HG02588 (cell line): ENCODE measurements around the gene DLGAP4.

Experiments
- ATAC-seq: cut with Tn5 transposase; IDR thresholded peaks from one replicate; pipeline ENCODE4 v1.9.1; 2021; ENCODE audit warnings: mild to moderate bottlenecking, moderate library complexity; ENCODE audit not compliant: unreplicated experiment

DLGAP4 gene

GRCh38 chr20:36306553-36307411 is 643 bp downstream of the DLGAP4 start:
- no peak for ATAC-seq

GRCh38 chr20:36307412-36308325 is 1.5 kb downstream of the DLGAP4 start:
- ATAC-seq = no peak

- ATAC-seq = no peak
Observed at GRCh38 chr20:36308353-36308752, 2.2 kb downstream of the DLGAP4 start.

DNA sequence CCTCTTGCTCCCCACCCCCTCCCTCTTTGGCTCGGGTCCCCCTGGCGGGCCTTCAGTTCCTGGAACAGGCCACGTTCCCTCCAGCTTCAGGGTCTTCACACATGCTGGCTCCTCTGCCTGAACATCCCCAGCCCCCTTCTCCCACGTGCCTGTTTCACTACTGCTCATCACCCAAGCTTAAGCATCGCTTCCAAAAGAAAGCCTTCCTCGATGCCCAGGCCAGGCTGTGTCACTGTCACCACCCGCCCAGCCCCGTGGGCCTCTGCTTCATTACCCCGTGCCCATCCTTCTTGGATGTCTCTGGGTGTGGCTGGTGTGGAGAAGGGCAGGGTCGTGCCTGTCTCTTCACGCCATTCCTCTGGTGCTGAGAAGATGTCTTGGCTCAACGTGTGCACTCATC is 2.8 kb downstream of the DLGAP4 start:
- no peak for ATAC-seq

GRCh38 chr20:36309643-36310042 is 3.5 kb downstream of the DLGAP4 start:
- no peak for ATAC-seq

GRCh38 chr20:36310215-36310981 is 4.3 kb downstream of the DLGAP4 start:
- no peak for ATAC-seq

DNA sequence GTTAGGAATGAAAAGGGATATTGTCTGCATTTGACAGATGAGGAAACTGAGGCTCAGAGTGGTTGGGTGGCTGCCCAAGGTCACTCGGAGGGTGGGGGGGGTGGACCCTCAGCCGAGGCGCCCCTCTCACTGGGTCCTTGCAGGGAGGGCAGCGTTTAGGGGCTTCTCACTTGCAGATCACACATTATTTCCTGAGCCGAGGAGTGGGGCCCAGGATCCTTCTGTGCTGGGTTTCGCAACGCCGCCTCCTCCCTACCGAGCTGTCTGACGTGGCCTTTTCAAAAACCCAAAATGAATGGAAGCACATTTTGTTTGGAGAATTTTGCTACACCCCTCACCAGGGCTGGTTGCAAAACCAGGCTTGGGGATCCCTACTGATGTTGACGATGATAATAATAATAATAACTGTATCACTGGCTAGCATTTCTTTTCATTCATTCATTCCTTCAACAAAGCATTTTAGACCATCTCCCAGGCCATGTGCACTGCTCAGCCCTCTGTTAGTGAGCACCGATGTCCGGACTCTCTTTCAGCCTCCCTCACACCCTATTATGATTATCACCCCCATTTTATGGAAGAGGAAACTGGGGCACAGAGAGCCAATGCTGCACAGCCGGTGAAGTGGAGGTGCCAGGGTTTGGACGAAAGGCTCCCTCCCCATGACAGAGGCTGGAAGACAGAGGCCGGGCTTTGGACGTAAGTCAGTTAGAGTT is 5.2 kb downstream of the DLGAP4 start:
- ATAC-seq = no peak

DNA sequence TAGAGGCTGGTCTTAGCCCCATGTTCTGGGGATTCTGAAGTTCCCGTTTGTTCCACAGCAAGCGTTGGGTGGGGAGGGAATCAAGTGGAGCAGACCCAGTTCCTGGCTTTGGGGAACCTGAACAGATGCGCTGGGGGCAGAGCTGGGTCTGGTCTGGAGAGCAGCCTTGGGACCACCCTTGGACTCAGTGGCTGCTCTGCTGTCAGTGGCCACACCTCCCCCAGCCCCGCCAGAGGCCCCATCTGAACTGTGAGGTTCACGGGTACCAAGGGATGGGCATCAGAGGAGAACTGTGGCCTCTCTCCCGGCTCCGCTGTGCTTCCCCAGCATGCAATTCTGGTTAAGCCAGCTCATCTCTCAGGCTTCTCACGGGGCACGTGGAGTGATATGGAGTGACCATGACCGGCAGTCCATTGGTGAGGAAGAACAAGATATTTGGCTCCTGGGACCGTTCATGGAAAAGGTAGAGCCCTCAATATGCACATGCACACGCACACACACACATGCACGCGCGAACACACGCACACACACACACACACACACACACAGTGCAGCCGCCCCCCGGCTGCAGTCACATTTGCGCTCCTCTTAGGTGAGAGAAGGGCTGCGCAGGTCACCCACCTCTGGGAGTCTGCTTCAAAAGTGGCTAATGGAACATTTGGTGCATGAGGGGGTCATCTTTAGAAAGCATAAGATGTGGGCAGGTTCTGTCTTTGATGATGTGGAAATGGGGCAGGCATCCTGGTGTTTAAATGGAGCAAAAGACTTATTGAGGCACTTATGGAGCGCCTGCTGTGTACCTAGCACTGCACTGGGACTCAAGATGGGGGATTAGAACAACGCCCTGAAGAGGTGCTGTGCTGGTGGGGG is 6.0 kb downstream of the DLGAP4 start:
- no peak for ATAC-seq

DNA sequence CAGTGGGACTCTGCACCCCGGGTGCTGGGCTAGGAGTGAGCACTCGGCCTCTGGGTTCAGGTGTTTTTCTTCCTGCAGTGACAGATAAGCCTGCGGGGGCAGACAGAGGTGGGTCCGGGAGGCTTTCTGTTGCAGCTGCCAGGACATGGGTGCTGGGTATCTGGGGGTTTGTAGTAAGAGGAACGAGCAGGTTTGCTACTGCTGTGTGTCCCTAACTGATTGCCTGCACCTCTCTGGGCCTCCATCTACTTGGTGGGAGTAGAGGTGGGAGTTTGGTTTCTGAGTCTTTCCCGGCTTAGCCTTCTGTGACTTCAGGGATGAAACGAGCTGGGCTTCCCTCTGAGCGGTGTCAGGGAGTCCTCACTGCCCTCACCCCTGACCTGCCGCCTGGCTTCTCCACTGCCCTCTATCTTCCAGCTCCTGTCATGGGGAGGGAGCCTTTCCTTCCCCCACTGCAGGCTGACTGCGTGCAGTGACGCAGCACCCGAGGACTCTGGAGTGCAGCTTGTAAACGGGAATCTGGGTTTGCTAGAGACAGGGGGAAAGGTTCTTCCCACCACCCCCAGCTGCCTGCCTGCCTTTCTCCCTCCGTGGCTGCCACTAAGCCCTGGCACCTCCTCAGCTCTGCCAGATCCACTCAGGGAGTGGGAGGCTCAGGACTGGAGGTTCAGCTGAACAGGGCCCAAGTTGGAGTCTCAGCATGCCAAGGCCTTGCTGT is 6.7 kb downstream of the DLGAP4 start:
- ATAC-seq = no peak

DNA sequence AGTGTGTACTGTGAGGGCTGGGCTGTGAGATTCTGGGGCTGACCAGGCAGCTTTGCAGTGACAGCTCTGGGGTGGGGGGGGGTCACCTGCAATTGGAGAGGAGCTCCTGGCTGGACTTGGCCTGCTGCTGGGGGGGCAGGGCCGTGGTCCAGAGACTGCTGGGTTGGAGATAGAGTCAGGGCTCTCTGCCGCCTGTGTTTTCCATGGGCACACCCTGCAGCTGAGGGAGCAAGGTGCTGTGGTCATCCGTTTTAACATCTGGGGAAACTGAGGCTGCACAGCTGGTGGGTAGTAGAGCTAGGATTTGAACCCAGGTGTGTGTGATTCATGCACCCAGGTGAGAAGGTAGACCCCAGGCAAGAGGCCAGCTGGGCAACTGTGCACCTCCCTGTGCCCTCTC is 7.3 kb downstream of the DLGAP4 start:
- ATAC-seq = no peak

DNA sequence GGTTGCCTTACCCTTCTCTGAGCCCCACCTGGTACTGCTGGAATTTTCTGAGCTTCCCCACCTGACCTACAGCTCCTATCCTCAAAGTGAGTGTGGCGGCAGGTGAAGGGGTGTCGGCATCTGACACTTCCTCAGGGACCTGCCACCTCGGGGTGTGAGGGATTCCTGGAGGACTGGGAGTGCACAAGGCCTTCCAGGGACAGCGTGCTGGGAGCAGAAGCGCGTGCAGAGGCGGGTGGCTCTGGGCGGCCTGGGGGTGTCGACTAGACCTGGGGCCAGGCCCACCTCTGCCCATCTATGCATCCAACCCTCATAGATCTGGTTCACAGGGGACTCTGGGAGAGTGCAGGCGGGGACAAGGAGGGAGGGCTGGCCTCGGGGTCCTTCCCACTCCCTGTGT is 7.8 kb downstream of the DLGAP4 start:
- ATAC-seq = no peak

GRCh38 chr20:36314734-36315544 is 8.8 kb downstream of the DLGAP4 start:
- ATAC-seq = no peak

DNA sequence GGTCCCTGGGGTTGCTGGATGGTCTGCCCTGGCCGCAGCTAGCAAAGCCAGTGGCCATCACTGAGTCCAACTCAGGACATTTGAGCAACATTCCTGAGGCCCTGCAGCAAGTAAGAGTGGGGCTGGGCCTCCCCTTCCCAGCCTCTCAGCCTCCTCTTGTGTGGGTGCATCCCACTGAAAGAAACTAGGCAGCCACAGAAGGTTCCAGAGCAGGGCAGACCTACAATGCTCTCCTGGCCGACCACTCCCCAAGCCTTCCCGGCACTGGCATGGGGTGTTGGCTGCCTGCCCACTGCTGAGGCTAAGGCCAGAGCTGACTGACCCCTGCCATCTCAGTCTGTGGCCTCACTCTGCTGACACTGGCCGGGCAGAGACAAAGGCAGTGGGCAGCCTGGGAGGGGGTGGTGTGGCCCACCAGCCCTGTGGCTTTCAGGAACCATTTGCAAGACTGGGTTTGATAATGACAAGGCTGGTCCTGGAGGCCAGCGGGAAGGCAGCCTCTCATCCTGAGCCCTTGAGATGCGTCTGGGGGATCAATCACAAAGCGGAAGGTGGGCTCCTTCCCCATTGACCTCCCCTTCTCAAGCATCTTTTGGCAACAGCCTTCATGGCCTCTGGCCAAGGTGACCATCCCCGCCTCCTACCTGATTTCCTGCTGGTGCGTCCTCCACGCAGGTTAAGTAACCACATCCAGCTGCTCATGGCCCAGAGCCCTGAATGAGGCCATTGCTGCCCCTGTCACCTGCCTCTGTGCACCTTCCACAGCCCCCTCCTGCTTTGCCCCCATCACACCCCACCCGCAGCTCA is 9.6 kb downstream of the DLGAP4 start:
- no peak for ATAC-seq

GRCh38 chr20:36317675-36318074 is 11.5 kb downstream of the DLGAP4 start:
- no peak for ATAC-seq

DNA sequence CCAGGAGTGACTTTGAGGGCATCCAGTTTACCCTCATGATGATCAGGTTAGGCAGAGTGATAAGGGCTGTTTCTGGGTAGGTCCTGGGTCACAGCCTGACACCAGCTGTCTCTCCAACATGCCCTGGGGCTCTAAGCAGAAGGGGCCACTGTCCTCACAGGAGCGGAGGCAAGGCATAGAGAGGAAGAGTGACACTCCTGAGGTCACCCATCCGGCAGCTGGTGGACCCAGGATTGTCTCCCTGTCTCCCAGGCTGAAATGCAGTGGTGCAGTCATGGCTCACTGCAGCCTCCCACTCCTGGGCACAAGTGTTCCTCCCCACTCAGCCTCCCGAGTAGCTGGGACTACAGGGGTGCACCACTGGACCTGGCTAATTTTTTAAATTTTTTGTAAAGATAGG is 12.0 kb downstream of the DLGAP4 start:
- ATAC-seq = no peak

DNA sequence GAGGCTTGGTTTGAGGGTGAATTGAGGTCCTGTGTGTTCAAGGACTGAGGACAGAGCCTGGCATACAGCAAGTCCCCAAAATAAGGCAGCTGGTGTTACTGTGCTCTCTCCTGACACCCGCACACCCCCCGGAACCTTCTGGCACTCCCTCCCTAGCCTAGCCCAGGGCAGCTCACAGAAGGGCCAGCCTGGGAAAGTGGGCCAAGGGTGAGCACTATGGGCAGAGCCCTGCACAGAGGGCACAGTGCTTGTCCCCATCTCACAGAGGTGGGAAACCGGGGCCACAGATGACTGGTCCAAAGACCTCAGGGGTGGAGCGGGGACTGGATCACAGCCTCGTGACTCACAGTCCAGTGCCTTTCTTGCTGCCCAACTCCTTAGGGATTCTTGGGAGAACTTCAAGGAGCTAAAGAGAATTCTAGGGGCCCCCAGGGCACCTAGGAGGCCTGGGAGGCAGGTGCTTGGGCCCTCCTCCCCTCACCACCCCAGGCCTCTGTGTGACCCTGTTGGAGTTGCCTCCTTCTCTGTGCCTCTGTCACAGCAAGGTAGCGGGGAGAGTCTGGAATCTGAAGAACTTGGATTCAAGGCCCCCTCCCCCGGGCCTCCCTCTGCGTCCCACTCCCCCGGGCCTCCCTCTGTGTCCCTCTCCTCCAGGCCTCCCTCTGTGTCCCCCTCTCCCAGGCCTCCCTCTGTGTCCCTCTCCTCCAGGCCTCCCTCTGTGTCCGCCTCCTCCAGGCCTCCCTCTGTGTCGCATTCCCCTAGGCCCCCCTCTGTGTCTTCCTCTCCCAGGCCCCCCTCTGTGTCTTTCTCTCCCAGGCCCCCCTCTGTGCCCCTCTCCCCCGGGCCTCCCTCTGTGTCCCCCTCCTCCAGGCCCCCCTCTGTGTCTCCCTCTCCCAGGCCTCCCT is 13.5 kb downstream of the DLGAP4 start:
- ATAC-seq = no peak
